Keratinocyte (primary cell): ENCODE measurements around the gene TRIM9. TPM values are rescaled to one million over a fixed set of nuclear protein-coding genes. Genes with fewer than 3 reads are reported as not detected.

Experiments
- DNase-seq: peaks from one replicate; pipeline ENCODE4 v3.0.0-alpha.2; 2011; ENCODE audit warnings: low read depth, missing footprints, low spot score
- FAIRE-seq: peaks from 2 replicates; lab custom pipeline; 2011; peaks lifted over from hg19 to GRCh38; lab: Jason Lieb, UNC
- H2AFZ ChIP-seq: 2 replicates; pipeline ENCODE4 v1.6.0; 2012; ENCODE audit warnings: low read length, control low read depth, inconsistent platforms; ENCODE audit not compliant: control insufficient read depth
- H3K27ac ChIP-seq: 2 replicates; pipeline ENCODE4 v1.5.1; 2011; ENCODE audit warnings: low read length; ENCODE audit not compliant: control insufficient read depth, insufficient read depth
- H3K27me3 ChIP-seq: 3 replicates; pipeline ENCODE4 v1.6.0; 2011; ENCODE audit warnings: low read length; ENCODE audit not compliant: control insufficient read depth, insufficient read depth; ENCODE audit errors: extremely low read depth
- H3K36me3 ChIP-seq, 2 experiments: 2 replicates in 1 of 2; 3 replicates in 1 of 2; pipeline ENCODE4 v1.5.1; 2011; ENCODE audit warnings: low read length in 2 of 2, mild to moderate bottlenecking in 1 of 2; ENCODE audit not compliant: control insufficient read depth in 2 of 2, insufficient read depth in 2 of 2; ENCODE audit errors: extremely low read depth in 1 of 2
- H3K4me1 ChIP-seq: 3 replicates; pipeline ENCODE4 v1.5.1; 2011; ENCODE audit warnings: low read length; ENCODE audit not compliant: control insufficient read depth, insufficient read depth; ENCODE audit errors: extremely low read depth
- H3K4me2 ChIP-seq: 3 replicates; pipeline ENCODE4 v1.6.0; 2011; ENCODE audit warnings: low read depth, low read length; ENCODE audit not compliant: control insufficient read depth, insufficient read depth; ENCODE audit errors: extremely low read depth
- H3K4me3 ChIP-seq, 3 experiments: fragments of 200-600 bp in 1 of 3; sonication (generic) in 1 of 3; 2 replicates in 2 of 3; 3 replicates in 1 of 3; pipeline ENCODE4 v1.5.1; 2011 to 2016; ENCODE audit warnings: low read length in 3 of 3, mild to moderate bottlenecking in 3 of 3, control low read depth in 2 of 3, inconsistent platforms in 1 of 3, low read depth in 1 of 3, mixed read lengths in 1 of 3, mixed run types in 1 of 3, moderate library complexity in 1 of 3; ENCODE audit not compliant: control insufficient read depth in 2 of 3, insufficient read depth in 2 of 3; ENCODE audit errors: extremely low read depth in 1 of 3
- H3K79me2 ChIP-seq: 2 replicates; pipeline ENCODE4 v1.6.0; 2012; ENCODE audit warnings: low read length; ENCODE audit not compliant: control insufficient read depth, insufficient read depth
- H3K9ac ChIP-seq: 3 replicates; pipeline ENCODE4 v1.6.0; 2011; ENCODE audit warnings: low read length; ENCODE audit not compliant: control insufficient read depth, insufficient read depth; ENCODE audit errors: extremely low read depth
- H3K9me1 ChIP-seq: 3 replicates; pipeline ENCODE4 v1.6.0; 2011; ENCODE audit warnings: low read length; ENCODE audit not compliant: control insufficient read depth, insufficient read depth; ENCODE audit errors: extremely low read depth
- H3K9me3 ChIP-seq: 2 replicates; pipeline ENCODE4 v1.5.1; 2012; ENCODE audit warnings: low read depth, low read length; ENCODE audit not compliant: control insufficient read depth
- H4K20me1 ChIP-seq: 3 replicates; pipeline ENCODE4 v1.6.0; 2011; ENCODE audit warnings: low read length; ENCODE audit not compliant: control insufficient read depth, insufficient read depth; ENCODE audit errors: extremely low read depth
- CTCF ChIP-seq, 3 experiments: IDR thresholded peaks in 1 of 3; conservative IDR thresholded peaks in 1 of 3; optimal IDR thresholded peaks in 1 of 3; 2 replicates in 2 of 3; 3 replicates in 1 of 3; pipeline versions ENCODE3 to v1.5.1; 2011; ENCODE audit warnings: low read length in 3 of 3, mild to moderate bottlenecking in 3 of 3, moderate library complexity in 2 of 3, control low read depth in 1 of 3, inconsistent platforms in 1 of 3; ENCODE audit not compliant: insufficient read depth in 2 of 3; ENCODE audit errors: extremely low read depth in 1 of 3
- EZH2 ChIP-seq: IDR thresholded peaks from one replicate; pipeline ENCODE4 v1.6.1; 2012; ENCODE audit warnings: inconsistent platforms, mild to moderate bottlenecking, low read length, moderate library complexity
- dilution Hi-C: fragments of 300-500 bp; cut with MboI; formaldehyde crosslinking; loops from one replicate; pipeline ENCODE4 v1.7.0; 2020; ENCODE audit warnings: low sequenced_read_pairs; ENCODE audit not compliant: extremely low pct_ligation_motif_present
- polyA plus RNA-seq, 5 experiments: library from polyadenylated mRNA; depleted of rRNA in 3 of 5; stranded (reverse) in 3 of 5; stranded (forward) in 1 of 5; unstranded in 1 of 5; fragments of >200 nt; gene quantifications; 1 replicate in 1 of 5; 2 replicates in 3 of 5; 3 replicates in 1 of 5; pipeline versions ENCODE4 v1.2.1 to v1.2.3, GENCODE V29; 2011 to 2012; ENCODE audit warnings: missing spikeins in 2 of 5, low read depth in 1 of 5, low replicate concordance in 1 of 5

The TRIM9 gene
- polyA plus RNA-seq, 1 donor (not counting 4 experiments of a cell fraction or from before 2014, with no cell fraction given) = 0.04 TPM

- Histone ChIP-seq H3K4me3 (no peak overlapping the region), H3K9me1 (no peaks in the 10 kb centered on the region), H3K4me1 (peaks cover 41% of the 10 kb centered on the region), H4K20me1 (no peaks in the 10 kb centered on the region), H3K27ac (peak overlapping the region; percentile 84), H2AFZ (no peak overlapping the region), H3K79me2 (peaks cover 51% of the 10 kb centered on the region), H3K27me3 (no peaks in the 10 kb centered on the region), H3K36me3 (peaks cover 23 to 35% of the 10 kb centered on the region in 2 experiments), H3K4me2 (peak overlapping the region; percentile 81), H3K9ac (peak overlapping the region; percentile 13), H3K9me3 (no peaks in the 10 kb centered on the region)
- DNase-seq (no peak), FAIRE-seq (peak; percentile 65)
- TF ChIP-seq EZH2 (no peak), CTCF (optimal IDR thresholded peaks at IDR 0.05 in 1 of 3, IDR thresholded peaks at IDR 0.05 in 1 of 3, conservative IDR thresholded peaks at IDR 0.05 in 1 of 3; ENCODE audit: extremely low read depth in 1 of 3, insufficient read depth in 2 of 3, low read length in 3 of 3) (no peak)
- dilution Hi-C loops = no loop called here
Measured at GRCh38 chr14:50936016-50936340, 158.9 kb downstream of the TRIM9 start.

- Histone ChIP-seq H3K9me1 (no peaks in the 10 kb centered on the region), H3K9me3 (no peaks in the 10 kb centered on the region), H4K20me1 (no peaks in the 10 kb centered on the region), H3K36me3 (peaks cover 25 to 39% of the 10 kb centered on the region in 2 experiments), H3K4me3 (no peak overlapping the region), H3K27me3 (no peaks in the 10 kb centered on the region), H2AFZ (no peak overlapping the region), H3K4me2 (no peak overlapping the region), H3K79me2 (peaks cover 46% of the 10 kb centered on the region), H3K9ac (no peak overlapping the region), H3K4me1 (peaks cover 38% of the 10 kb centered on the region), H3K27ac (no peak overlapping the region)
- DNase-seq = no peak
- FAIRE-seq = no peak
- TF ChIP-seq CTCF (optimal IDR thresholded peaks at IDR 0.05 in 1 of 3, IDR thresholded peaks at IDR 0.05 in 1 of 3, conservative IDR thresholded peaks at IDR 0.05 in 1 of 3; ENCODE audit: extremely low read depth in 1 of 3, insufficient read depth in 2 of 3, low read length in 3 of 3) = no peak
- TF ChIP-seq EZH2 = no peak
- dilution Hi-C loops = no loop called here
Measured at GRCh38 chr14:50935126-50936015, 159.5 kb downstream of the TRIM9 start.
